Colon (tissue), 2 donors: ENCODE data around the gene TLK1.
"Not testable (repeated sequence)": the region's sequence is repeated elsewhere in the genome, so short reads cannot be mapped to it uniquely, and the experiment has no call there.

Source experiments
- FAIRE-seq: peaks from 2 replicates; lab custom pipeline; 2012; peaks lifted over from hg19 to GRCh38; lab: Jason Lieb, UNC
- donor health status: control.
- donor health status: control.

Gene TLK1

GRCh38 chr2:171169333-171169732 is 8.6 kb upstream of the TLK1 start:
- no peak for FAIRE-seq

- no peak for FAIRE-seq
Observed at GRCh38 chr2:171167352-171167997, 6.8 kb upstream of the TLK1 start.

GRCh38 chr2:171166328-171166983 is 5.8 kb upstream of the TLK1 start:
- no peak for FAIRE-seq

- no peak for FAIRE-seq
Observed at GRCh38 chr2:171165967-171166327, 5.3 kb upstream of the TLK1 start.

GRCh38 chr2:171163261-171163660 is 2.6 kb upstream of the TLK1 start:
- no peak for FAIRE-seq

- not testable (repeated sequence) for FAIRE-seq
Observed at GRCh38 chr2:171162522-171163197, 2.0 kb upstream of the TLK1 start.

GRCh38 chr2:171160956-171161740 is 455 bp upstream of the TLK1 start:
- no peak for FAIRE-seq

GRCh38 chr2:171159372-171160118 is 1.1 kb downstream of the TLK1 start:
- no peak for FAIRE-seq

- peak; percentile 36 for FAIRE-seq
Observed at GRCh38 chr2:171158790-171159371, 1.8 kb downstream of the TLK1 start.

- no peak for FAIRE-seq
Observed at GRCh38 chr2:171158036-171158789, 2.5 kb downstream of the TLK1 start.

GRCh38 chr2:171157109-171157500 is 3.6 kb downstream of the TLK1 start:
- FAIRE-seq = no peak

- no peak for FAIRE-seq
Observed at GRCh38 chr2:171154348-171154747, 6.3 kb downstream of the TLK1 start.

GRCh38 chr2:171150694-171151285 is 9.9 kb downstream of the TLK1 start:
- no peak for FAIRE-seq

- no peak for FAIRE-seq
Observed at GRCh38 chr2:171149986-171150693, 10.6 kb downstream of the TLK1 start.

- FAIRE-seq = no peak
Observed at GRCh38 chr2:171149171-171149938, 11.3 kb downstream of the TLK1 start.

- no peak for FAIRE-seq
Observed at GRCh38 chr2:171147081-171147480, 13.6 kb downstream of the TLK1 start.

GRCh38 chr2:171146633-171147032 is 14.1 kb downstream of the TLK1 start:
- no peak for FAIRE-seq

- FAIRE-seq = no peak
Observed at GRCh38 chr2:171146071-171146470, 14.6 kb downstream of the TLK1 start.

- no peak for FAIRE-seq
Observed at GRCh38 chr2:171143670-171144062, 17.0 kb downstream of the TLK1 start.
